Measurements from ENCODE around the gene HSD17B3.
"Not testable (repeated sequence)": the region's sequence is repeated elsewhere in the genome, so short reads cannot be mapped to it uniquely, and the experiment has no call there.

HSD17B3 gene

DNA sequence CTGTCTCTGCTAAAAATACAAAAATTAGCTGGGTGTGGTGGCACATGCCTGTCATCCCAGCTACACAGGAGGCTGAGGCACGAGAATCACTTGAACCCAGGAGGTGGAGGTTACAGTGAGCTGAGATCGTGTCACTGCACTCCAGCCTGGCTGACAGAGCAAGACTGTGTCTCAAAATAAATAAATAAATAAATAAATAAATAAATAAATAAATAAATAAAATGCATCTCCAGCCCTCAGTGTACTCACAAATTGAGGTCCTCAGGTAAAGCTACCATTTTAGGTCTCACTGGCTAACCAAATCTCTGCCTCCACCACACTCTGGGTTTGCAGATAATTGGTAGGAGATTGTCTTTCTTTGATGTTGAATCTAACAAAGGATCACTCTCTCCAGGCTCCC is 112.4 kb downstream of the HSD17B3 start:
- not testable (repeated sequence) for DNase-seq

DNA sequence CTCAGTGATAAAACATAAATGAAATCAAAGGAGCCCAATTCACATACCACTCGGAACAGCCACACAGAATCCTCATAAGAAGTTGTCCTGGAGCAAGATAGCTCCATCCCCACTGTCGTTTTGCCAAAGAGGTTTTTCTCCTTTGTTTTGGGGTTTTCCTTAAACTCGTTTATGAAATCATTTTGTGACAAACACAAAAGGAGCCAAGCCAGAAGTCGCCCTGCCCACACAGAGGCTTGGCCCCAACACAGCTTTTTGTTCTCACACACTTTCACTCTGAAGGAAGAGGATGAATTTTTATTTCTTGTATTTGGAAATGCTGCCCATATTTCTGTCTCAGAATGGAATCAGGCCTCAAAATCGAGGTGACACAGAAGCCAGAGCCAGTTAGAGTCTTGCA is 113.4 kb downstream of the HSD17B3 start:
- no peak for DNase-seq

DNA sequence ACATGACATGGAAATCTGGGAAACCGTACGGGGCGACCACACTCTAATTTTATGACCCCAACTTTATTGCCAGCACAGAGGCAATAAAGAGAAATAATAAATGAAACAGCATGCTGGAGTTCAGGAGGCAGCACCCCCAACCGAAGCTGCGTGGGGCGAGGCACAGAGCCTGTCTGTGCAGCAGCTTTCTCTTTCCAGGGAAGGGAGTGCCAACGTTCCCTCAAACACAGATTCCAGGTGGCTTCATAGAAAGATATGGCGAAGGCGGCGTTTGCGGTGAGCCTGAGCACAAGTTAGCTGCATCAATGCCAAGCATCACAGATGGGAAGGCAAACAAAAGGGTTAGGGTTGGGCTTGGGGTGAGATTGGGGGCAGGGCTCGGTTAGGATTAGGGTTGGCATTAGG is 114.8 kb downstream of the HSD17B3 start:
- DNase-seq: no peak

DNA sequence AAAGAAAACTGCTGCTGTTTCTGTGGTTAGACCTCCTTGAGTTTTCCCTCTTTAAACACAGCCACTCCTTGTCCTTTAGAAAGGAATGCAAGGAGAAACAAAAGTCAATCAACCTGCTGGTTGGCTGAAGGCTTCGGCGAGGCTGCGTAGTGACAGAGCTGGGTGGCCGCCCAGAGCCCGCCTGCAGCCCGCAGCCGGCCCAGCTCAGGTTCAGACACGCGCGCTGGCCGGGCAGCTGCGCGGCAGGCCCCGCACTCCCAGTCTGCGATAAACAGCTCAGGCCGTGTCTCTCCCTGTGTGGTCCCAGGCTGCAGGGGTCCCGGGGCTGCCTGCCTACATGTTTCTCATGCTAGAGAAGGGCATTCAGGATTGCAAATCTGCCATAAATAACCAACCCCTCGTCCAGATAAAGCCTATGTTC is 115.4 kb downstream of the HSD17B3 start:
- DNase-seq: no peak

DNA sequence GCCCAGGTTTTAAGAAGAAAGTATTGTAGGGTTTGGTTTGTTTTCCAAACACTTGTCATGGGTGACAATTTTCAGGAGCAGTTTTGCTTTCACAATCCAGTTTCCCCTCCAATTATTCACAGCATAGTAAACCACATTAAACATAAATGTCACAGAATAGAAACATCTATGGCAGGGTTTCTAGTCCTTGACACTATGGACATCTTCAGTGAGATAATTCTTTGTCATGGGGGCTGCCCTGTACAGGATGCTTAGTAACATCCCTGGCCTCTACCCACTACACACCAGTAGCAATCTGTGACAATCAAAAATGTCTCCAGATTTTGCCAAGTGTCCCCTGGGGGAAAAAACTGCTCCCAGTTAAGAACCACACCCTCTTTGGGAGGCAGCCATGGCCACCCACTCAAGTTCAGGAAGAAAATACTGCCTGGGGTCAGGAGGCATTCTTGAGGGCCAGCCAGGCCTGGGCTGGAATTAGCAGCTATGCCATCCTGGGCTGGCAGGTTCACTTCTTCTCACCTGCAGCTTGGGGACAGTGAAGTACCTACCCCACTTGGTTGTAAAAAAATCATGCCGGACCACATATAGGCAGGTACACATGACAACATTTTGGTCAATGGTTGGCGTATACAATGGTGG is 116.3 kb downstream of the HSD17B3 start:
- DNase-seq: no peak

Data from CD4-positive, alpha-beta T cell treated with Interleukin-17A for 4 hours (primary cell).